Stimulated activated CD4-positive, alpha-beta T cell treated with anti-CD3 and anti-CD28 coated beads, Interleukin-1b, Interleukin-23, amount 100 ng/mL, for 1 hour (primary cell): Measurements from ENCODE around the gene C10orf120.

Source experiments
- DNase-seq, 2 donors: peaks; one replicate each; pipeline ENCODE4 v3.0.0-alpha.2; 2020; ENCODE audit warnings: low read depth in 2 of 2

C10orf120 gene

DNA sequence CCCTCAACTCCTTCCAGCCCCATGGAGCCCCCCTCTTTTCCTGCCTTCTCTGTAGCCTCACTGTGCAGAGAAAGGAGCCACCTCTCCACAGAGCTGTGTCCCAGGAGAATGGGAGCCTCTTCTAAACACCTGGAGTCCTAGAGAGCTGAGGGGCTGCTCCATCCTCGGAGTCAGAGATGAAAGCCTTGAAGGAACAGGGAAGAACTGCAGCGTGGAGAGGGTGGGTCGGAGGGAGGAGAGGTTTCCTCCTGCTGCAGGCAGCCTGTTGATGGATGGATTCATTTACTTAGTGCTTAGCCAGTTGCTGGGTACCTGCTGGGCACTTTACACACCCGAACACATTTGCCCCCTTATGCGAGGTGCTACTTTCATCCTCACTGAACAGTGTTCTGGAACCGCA is 39.0 kb downstream of the C10orf120 start:
- no peak for DNase-seq

DNA sequence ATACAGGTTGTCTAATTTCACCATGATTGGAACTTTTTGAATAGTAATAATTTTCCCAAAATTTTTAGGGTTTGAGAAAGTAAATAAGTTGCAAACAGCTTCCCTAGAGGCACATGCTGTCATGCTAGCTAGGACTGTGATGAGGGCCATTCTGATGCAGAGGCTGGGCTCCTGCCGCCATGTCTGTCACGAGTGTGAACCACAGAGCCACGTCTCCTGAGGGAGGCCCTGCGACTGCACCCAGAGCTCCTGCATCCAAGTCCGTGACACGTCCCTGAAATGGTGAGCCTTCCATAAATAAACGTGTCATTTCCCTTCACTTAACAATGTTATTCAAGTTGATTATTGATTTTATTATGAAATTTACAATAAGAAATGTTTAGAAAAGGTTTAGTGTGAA is 40.0 kb downstream of the C10orf120 start:
- no peak for DNase-seq

DNA sequence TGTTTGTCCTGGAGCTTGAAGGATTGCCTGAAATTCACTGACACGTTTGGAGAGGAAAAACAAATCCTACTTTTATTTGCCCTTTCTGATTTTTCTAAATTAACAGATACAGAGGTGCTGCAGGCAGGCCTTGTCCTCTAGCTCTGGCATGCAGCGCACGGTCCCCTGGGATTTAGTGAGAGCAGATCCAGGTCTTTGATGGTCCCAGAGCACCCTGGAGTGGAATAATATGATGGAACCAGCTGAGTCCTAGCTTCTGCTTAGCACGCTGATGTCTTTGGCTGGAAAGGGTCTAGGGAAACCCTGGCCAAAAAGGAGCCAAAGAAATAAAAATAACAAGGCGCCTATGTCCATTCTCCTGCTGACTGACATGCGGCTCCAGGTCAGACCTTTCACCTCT is 40.5 kb downstream of the C10orf120 start:
- DNase-seq: no peak

DNA sequence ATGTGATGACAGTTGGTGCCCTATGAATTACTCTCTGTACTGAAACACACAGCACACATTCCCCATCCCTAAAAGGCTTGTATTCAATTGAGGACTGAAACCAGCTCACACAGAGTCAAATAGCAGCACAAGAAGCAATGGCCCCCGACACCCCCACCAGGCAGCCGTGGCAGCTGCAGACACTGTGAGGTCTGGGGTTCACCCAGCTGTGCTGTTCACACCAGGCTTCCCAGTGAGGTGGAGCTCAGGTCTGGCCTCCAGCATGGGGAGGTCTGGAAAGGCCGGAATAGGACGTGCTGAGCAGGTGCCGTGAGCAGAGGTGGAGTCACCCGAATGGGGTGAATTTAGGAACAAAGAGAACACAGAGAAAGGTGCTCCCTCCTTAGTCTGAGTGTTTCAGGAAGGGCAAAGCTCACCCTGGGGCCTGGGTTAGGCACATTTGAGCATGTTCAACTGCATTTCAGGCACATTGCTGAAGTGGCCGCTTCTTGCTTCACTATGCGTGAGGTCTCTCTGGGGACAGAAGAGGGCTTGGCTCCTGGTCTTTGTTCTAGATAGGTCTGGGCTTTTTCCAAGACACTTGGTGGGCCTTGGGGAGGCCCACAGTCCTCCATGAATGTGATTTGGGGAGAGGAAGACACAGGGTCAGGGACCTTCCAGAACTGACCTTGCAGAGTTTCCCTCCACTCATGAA is 41.1 kb downstream of the C10orf120 start:
- no peak for DNase-seq

DNA sequence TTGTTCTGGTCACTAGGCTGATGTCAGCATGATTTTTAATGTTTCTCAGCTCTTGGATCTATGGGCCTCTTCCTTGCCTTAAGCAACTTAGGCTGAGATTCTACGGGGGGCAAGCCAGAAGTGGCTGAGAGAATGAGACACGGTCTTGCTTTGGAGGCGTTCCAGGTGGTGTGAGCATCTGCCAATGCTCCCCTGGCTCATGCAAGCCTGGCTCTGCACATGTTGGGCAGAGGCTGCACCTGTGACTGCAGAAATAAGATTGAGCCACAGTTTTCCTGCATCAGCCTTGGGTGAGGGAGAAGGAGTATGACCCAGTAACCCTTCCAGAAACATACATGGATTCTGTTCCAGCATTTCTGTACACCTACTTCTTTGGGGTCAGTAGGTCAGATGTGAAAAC is 41.9 kb downstream of the C10orf120 start:
- no peak for DNase-seq

DNA sequence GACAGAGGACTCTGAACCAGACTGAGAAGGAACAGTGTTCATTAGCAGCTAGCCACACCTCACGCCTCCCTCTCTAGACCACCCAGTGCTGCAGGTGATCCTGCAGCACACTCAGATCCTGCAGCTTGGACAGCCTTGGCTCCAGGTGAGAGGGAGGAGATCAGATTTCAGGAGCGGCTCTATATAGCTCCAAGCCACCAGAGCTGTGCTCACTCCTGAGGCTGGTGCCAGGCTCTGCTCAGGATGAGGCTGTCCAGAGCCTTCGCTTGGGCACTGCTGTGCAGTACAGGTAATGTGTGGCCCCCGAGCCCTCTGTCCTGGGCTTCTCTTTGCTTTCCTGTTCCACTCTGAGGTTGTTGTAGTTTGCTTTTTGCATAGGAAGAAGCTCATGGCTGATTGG is 42.4 kb downstream of the C10orf120 start:
- DNase-seq: no peak

DNA sequence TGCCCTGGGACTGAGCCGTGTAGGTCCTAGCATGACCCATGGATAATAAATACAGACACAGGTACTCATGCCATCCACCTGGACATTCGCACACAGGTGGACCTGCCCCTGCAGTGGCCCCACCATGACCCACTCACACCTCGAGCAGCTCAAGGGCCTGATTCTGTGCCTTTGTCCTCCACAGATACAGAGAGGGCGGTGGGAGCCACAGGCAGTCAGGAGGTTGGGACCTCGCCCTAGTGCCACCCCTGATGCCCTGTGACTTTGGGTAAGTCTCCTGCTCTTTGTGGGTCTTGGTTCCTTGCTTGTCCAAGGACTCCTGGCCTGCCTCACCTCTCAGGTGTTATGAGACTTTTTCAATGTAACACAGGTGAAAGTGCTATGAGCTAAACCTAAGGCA is 42.9 kb downstream of the C10orf120 start:
- no peak for DNase-seq

DNA sequence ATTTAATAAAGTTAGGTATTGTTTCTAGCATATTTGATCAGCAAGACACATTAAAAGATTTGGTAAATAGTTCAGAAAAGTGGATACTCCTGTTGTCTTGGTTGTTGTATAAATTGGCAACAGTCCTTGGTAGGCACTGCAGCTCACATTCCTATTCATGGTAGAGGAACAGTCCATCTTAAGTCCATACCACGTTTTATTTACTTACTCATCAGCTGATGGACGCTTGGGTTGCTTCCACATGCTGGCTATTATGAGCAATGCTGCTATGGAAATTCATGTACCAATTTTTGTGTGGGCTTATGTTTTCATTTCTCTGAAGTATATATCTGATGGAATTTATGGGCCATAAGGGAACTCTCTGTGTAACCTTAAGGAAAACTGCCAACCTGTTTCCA is 43.3 kb downstream of the C10orf120 start:
- DNase-seq: no peak

DNA sequence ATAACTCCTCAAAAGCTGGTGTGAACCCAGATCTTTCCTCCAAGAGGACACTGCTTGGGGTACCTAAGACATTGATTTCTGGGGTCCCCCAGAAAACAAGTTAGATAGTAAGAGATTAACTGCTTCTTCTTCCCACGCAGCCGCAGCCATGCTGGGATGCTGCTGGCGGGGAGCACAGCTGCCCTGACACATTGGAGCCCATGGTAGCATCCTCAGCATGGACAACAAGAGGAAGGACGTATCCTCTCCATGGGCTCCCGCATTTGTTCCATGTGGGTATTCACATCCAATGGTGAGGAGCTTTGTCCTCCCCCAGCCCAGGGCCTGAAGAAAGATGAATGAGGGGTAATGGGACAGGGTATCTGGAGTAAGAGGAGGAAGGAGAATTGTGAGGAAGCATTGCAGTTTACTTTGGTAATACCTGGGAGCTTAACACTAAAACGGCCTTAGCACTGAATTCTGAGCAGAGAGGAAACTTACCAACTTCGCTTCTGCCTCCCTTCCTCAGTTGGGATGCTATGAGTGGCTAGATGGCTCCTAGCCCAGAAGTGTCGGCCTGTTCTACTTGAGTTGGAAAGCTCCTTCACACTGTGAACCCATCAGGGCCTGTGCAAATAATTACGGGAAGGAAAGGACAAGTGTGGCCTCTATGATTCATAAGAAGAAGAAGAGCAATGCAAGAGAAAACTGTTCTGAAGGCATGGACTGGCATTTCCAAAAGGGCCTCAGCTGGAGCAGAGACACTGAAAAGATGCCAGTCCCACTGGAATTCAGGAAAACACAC is 43.9 kb downstream of the C10orf120 start:
- DNase-seq: no peak

DNA sequence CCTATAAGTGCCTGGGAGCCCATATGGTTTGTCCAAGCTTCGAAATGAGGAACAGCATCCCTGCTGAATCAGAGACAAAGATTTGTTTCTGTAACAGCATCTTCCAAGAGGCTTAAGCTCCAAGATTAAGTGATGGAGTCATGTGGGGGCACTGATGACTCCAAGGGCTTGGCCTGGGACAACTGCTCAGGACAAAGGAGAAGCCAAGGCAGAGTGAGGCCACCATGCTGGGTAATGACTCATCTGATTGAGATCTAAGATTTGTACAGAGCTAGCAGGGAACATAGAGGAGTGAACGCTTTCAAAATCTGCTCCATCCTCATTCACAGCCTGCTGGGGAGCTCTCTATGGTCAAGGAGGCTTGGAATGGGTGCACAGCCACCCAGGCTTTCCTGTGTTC is 49.3 kb downstream of the C10orf120 start:
- no peak for DNase-seq

DNA sequence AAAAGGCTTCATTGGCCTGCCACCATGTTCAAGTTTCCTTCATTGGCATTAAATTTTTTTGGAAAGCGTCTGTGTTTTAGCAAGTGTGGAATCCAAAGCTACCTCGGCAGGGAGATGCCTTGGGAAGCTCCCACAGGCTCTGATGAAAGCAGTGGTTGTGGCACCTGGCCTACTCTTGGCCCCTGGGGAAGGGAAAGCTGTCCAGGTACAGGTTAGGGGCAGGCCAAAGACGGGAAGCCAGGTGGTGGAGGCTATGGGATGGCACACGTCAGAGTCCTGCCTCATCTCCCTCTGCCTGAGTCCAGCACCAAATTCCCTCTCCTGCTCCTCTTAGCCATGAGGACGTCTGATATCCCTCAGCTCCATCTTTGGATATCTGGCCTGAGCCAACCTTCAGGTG is 49.7 kb downstream of the C10orf120 start:
- no peak for DNase-seq

DNA sequence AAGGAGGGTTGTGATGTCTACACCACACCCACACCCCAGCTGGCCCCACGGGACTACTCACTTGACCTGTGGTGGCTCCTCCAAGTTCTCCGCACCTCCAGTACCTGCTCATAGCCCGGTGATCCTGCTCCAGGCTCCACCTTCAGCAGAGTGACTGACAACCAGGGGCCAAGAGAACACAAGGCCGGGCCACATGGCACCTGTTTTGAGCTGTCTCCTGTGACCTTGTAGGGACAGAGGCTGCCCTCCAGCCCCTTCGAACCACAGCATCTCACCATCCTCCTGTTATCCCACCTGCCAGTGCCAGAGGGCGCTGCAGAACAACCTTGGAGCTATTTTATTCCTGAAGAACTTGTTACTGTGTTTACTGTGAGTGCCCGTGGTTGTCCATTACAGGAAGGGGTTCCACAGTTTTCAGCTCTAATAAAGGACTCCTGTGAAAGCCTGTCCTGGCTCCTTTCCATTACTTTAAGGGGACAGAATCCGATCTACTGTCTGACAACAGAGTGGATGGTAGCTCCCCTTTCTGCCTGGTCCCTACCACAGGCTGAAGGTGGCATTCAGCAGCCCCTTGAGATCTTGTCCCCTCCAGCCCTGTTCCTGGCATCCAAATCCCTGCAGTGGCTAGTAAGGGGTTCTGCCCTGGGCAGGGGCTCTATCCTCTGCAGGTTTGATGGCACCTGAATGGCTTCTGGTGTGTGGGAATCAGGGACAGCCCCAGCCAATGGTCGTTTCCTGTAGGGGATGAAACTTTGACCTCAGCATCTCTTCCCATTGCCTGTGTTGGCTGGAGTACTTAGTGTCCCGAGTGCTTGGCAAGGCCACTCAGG is 50.8 kb downstream of the C10orf120 start:
- DNase-seq: no peak
